GM18951 (cell line): ENCODE data around the gene ZP1.

ENCODE experiments used
- POLR2A ChIP-seq: IDR thresholded peaks from 4 replicates; pipeline ENCODE4 v1.6.1; 2011; ENCODE audit warnings: mild to moderate bottlenecking; ENCODE audit not compliant: insufficient read length, insufficient read depth; ENCODE audit errors: extremely low read depth
- in situ Hi-C: fragments of 300-500 bp; cut with MboI; formaldehyde crosslinking; loops from one replicate; pipeline ENCODE4 v1.12.0; 2022; ENCODE audit warnings: low sequenced_read_pairs, mixed read lengths, inconsistent platforms; ENCODE audit not compliant: unreplicated experiment

Gene ZP1

GRCh38 chr11:60917267-60917666 is 49.9 kb downstream of the ZP1 start:
- TF ChIP-seq POLR2A: no peak
- in situ Hi-C loops: no loop called here

- in situ Hi-C loops: no loop called here
- TF ChIP-seq POLR2A: no peak
Observed at GRCh38 chr11:60918251-60918938, 51.1 kb downstream of the ZP1 start.

GRCh38 chr11:60918939-60919265 is 51.6 kb downstream of the ZP1 start:
- in situ Hi-C loops: no loop called here
- TF ChIP-seq POLR2A: no peak

GRCh38 chr11:60919320-60919719 is 52.0 kb downstream of the ZP1 start:
- in situ Hi-C loops: no loop called here

GRCh38 chr11:60919956-60920355 is 52.6 kb downstream of the ZP1 start:
- TF ChIP-seq POLR2A: no peak
- in situ Hi-C loops: no loop called here

More at GRCh38 chr11:60919320-60919719, 52.0 kb downstream of the ZP1 start:
- no peak for TF ChIP-seq POLR2A

- no peak for TF ChIP-seq POLR2A
- in situ Hi-C loops: no loop called here
Observed at GRCh38 chr11:60921259-60921658, 53.9 kb downstream of the ZP1 start.

GRCh38 chr11:60921777-60922335 is 54.5 kb downstream of the ZP1 start:
- in situ Hi-C loops: no loop called here
- TF ChIP-seq POLR2A: no peak

GRCh38 chr11:60922906-60923305 is 55.6 kb downstream of the ZP1 start:
- in situ Hi-C loops: no loop called here
- TF ChIP-seq POLR2A: no peak

- TF ChIP-seq POLR2A: no peak
- in situ Hi-C loops: no loop called here
Observed at GRCh38 chr11:60923326-60923725, 56.0 kb downstream of the ZP1 start.

- TF ChIP-seq POLR2A: no peak
- in situ Hi-C loops: no loop called here
Observed at GRCh38 chr11:60923800-60924109, 56.4 kb downstream of the ZP1 start.

- in situ Hi-C loops: no loop called here
- peak; percentile 27 for TF ChIP-seq POLR2A
Observed at GRCh38 chr11:60924110-60924905, 57.0 kb downstream of the ZP1 start, which contains the start of gene TMEM132A. TSS of gene TMEM132A (plus strand) at chr11:60924460. CDS start at chr11:60924634, 174 bp downstream.
